Calu3 (cell line): ENCODE data around the gene RMI1. TPM values are rescaled to one million over a fixed set of nuclear protein-coding genes. Genes with fewer than 3 reads are reported as not detected.

Experiments used
- BruUV-seq: library from RNA; stranded (reverse); fragments of 400-500 nt; replicated peaks from 2 replicates; lab custom pipeline; 2021; lab: Mats Ljungman, UMichigan
- CTCF ChIA-PET: fragments of 300-600 bp; sonication (Branson Sonifier 250); formaldehyde crosslinking; loops from one replicate; lab custom pipeline; 2022; ENCODE audit warnings: antibody characterized with exemption; lab: Charles Lee
- DNase-seq: peaks from one replicate; pipeline ENCODE4 v3.0.0; 2022
- H3K27ac Mint-ChIP-seq: one replicate; pipeline ENCODE4 v1.8.0; 2022; ENCODE audit warnings: mixed read lengths; ENCODE audit not compliant: unreplicated experiment
- H3K27me3 Mint-ChIP-seq: one replicate; pipeline ENCODE4 v1.8.0; 2022; ENCODE audit warnings: mixed read lengths; ENCODE audit not compliant: unreplicated experiment
- H3K36me3 Mint-ChIP-seq: one replicate; pipeline ENCODE4 v1.8.0; 2022; ENCODE audit warnings: mild to moderate bottlenecking, moderate library complexity, mixed read lengths; ENCODE audit not compliant: insufficient read depth, unreplicated experiment
- H3K4me1 Mint-ChIP-seq: one replicate; pipeline ENCODE4 v1.8.0; 2022; ENCODE audit warnings: mild to moderate bottlenecking, low read depth, mixed read lengths; ENCODE audit not compliant: unreplicated experiment
- H3K4me3 Mint-ChIP-seq: one replicate; pipeline ENCODE4 v1.8.0; 2022; ENCODE audit warnings: mild to moderate bottlenecking, low read depth, moderate library complexity, mixed read lengths; ENCODE audit not compliant: unreplicated experiment
- H3K9me3 Mint-ChIP-seq: one replicate; pipeline ENCODE4 v1.8.0; 2022; ENCODE audit warnings: low read depth, mixed read lengths; ENCODE audit not compliant: unreplicated experiment
- intact Hi-C: fragments of 100-400 bp; cut with micrococcal nuclease; formaldehyde crosslinking; loops from one replicate; pipeline ENCODE4 v1.10.0; 2022; ENCODE audit not compliant: unreplicated experiment
- total RNA-seq: library from RNA; stranded (reverse); gene quantifications from 2 replicates; pipeline ENCODE4 v1.2.3, GENCODE V29; 2022
- TF ChIP-seq, protein P1 (sequence below): fragments of 200-600 bp; IDR thresholded peaks from one replicate; pipeline ENCODE4 v1.8.0; 2022; ENCODE audit warnings: antibody characterized with exemption; ENCODE audit not compliant: unreplicated experiment

Gene RMI1
- total RNA-seq, 1 experiment from 2014 or later: 15.4 TPM

DNA sequence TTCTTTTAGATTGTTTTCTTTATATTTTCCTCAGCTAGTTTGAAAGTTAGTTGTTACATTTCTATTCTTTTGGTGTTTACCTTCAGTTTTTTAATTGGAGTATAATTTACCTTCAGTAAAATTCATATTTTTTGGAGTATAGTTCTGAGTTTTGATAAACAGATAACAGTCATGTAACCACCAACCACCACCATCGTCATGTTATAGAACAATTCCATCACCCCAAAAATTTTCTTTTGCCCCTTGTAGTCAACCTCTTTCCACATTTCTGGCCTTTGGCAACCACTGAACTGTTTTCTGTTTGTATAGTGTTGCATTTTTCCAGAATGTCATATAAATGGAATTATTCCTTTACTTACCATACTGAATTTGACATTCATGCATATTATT lies 6.8 kb downstream of the RMI1 start:
- Mint-ChIP-seq H3K9me3 (no peaks in the 10 kb centered on the region), H3K27ac (peak overlapping the region; percentile 54), H3K4me1 (peaks cover 17% of the 10 kb centered on the region), H3K4me3 (no peak overlapping the region), H3K27me3 (no peaks in the 10 kb centered on the region), H3K36me3 (peaks cover 14% of the 10 kb centered on the region)
- CTCF ChIA-PET: interaction anchor here (0.6 to 0.7 kb wide), 4 partner anchors 16 to 857 kb away, joined by 3 to 7 read pairs (median 3); partner anchors contain the start of gene KIF27
- no TSS peak for BruUV-seq
- no peak for DNase-seq
- intact Hi-C loops: no loop called here
- TF ChIP-seq, protein P1, sequence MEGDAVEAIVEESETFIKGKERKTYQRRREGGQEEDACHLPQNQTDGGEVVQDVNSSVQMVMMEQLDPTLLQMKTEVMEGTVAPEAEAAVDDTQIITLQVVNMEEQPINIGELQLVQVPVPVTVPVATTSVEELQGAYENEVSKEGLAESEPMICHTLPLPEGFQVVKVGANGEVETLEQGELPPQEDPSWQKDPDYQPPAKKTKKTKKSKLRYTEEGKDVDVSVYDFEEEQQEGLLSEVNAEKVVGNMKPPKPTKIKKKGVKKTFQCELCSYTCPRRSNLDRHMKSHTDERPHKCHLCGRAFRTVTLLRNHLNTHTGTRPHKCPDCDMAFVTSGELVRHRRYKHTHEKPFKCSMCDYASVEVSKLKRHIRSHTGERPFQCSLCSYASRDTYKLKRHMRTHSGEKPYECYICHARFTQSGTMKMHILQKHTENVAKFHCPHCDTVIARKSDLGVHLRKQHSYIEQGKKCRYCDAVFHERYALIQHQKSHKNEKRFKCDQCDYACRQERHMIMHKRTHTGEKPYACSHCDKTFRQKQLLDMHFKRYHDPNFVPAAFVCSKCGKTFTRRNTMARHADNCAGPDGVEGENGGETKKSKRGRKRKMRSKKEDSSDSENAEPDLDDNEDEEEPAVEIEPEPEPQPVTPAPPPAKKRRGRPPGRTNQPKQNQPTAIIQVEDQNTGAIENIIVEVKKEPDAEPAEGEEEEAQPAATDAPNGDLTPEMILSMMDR: no peak

DNA sequence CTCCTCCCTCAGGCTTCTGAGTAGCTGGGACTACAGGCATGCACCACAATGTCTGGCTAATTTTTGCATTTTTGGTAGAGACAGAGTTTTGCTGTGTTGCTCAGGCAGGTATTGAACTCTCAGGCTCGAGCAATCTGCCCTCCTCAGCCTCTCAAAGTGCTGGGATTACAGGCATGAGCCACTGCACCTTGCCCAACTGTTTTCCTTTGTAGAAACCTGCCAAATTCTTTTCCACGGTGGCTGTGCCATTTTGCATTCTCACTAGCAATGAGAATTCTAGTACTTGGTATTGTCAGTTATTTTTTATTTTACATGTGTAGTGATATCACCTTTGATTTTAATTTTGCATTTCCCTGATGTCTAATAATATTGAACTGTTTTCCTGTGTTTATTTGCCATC lies 7.8 kb downstream of the RMI1 start:
- TF ChIP-seq, protein P1: no peak
- H3K27me3 Mint-ChIP-seq: no peaks in the 10 kb centered on the region
- DNase-seq: no peak
- CTCF ChIA-PET: no interaction called here
- no peaks in the 10 kb centered on the region for H3K9me3 Mint-ChIP-seq
- intact Hi-C loops: no loop called here
- no peak overlapping the region for H3K27ac Mint-ChIP-seq
- BruUV-seq: no TSS peak
- peaks cover 9% of the 10 kb centered on the region for H3K36me3 Mint-ChIP-seq
- no peak overlapping the region for H3K4me3 Mint-ChIP-seq
- peaks cover 9% of the 10 kb centered on the region for H3K4me1 Mint-ChIP-seq

DNA sequence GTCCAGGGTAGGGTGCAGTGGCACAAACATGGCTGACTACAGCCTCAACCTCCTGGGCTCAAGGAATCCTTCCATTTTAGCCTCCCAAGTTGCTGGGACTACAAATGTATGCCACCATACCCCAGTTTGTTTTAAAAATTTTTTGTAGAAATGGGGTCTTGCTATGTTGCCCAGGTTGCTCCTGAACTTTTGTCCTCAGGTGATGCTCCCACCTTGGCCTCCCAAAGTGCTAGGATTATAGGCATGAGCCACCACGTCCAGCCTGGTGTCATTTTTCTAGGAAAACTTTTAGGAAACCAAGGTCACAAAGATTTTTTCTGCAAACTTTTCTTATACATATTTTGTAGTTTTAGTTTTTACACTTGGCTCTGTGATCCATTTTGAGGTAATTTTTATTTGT lies 10.8 kb downstream of the RMI1 start:
- H3K4me1 Mint-ChIP-seq: peaks cover 9% of the 10 kb centered on the region
- BruUV-seq: no TSS peak
- H3K4me3 Mint-ChIP-seq: no peak overlapping the region
- H3K27me3 Mint-ChIP-seq: no peaks in the 10 kb centered on the region
- TF ChIP-seq, protein P1: no peak
- H3K36me3 Mint-ChIP-seq: peaks cover 9% of the 10 kb centered on the region
- intact Hi-C loops: loop anchor here (5.0 kb wide), 2 partner anchors 181 to 271 kb away; no protein-coding TSS in a partner anchor
- no peak for DNase-seq
- H3K9me3 Mint-ChIP-seq: no peaks in the 10 kb centered on the region
- no peak overlapping the region for H3K27ac Mint-ChIP-seq
- CTCF ChIA-PET: no interaction called here

DNA sequence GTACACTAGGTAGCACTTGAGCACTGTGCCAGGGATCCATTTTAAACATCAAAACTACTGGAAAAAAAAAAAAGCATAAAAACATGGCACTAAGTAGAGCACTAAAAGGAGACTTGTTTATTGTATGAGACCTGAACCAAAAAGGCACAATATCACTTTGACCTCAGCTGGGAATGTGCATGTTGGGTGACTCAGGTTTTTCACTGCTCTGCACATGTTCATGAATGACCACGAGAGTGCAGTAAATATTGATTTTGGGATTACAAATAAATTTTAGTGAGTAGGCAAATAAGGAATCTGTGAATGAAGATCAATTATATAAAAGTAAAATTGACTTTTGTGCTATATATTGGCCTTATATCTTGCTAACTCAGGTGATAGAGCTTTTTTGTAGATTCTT lies 11.8 kb downstream of the RMI1 start:
- H3K9me3 Mint-ChIP-seq: no peaks in the 10 kb centered on the region
- peaks cover 2% of the 10 kb centered on the region for H3K4me1 Mint-ChIP-seq
- CTCF ChIA-PET: interaction anchor here (1.0 kb wide), 1 partner anchor 269 kb away, joined by 3 read pairs; no protein-coding TSS in a partner anchor
- no peak overlapping the region for H3K4me3 Mint-ChIP-seq
- TF ChIP-seq, protein P1: no peak
- intact Hi-C loops: loop anchor here (5.0 kb wide), 2 partner anchors 180 to 270 kb away; no protein-coding TSS in a partner anchor
- H3K27ac Mint-ChIP-seq: no peak overlapping the region
- peaks cover 6% of the 10 kb centered on the region for H3K36me3 Mint-ChIP-seq
- BruUV-seq: no TSS peak
- no peak for DNase-seq
- H3K27me3 Mint-ChIP-seq: no peaks in the 10 kb centered on the region
